GM12878 (cell line): ENCODE results near the gene SLC4A2. TPM values are rescaled to one million over a fixed set of nuclear protein-coding genes. Genes with fewer than 3 reads are reported as not detected.

Experiments used
- ATAC-seq: fragments of 200-7000 bp; cut with Tn5 transposase; 3 replicates; pipeline ENCODE4 v1.9.1; 2020; ENCODE audit warnings: mild to moderate bottlenecking, moderate library complexity
- BruUV-seq: library from RNA; stranded (reverse); fragments of 400-500 nt; replicated peaks from 2 replicates; lab custom pipeline; 2021; lab: Mats Ljungman, UMichigan
- CTCF ChIA-PET: fragments of 300-600 bp; sonication (Branson Sonifier 250); formaldehyde crosslinking; extraction: SDS; loops from one replicate; lab custom pipeline; 2021; ENCODE audit warnings: inconsistent platforms; lab: Yijun Ruan, JAX
- POLR2A ChIA-PET: fragments of 350-600 bp; formaldehyde crosslinking; extraction: SDS; loops from one replicate; lab custom pipeline; 2021; ENCODE audit warnings: inconsistent platforms; lab: Charles Lee
- RAD21 ChIA-PET: fragments of 300-600 bp; sonication (Branson Sonifier 250); formaldehyde crosslinking; loops from one replicate; lab custom pipeline; 2023; ENCODE audit warnings: antibody characterized with exemption; ENCODE audit not compliant: unreplicated experiment; lab: Charles Lee
- SMC1A ChIA-PET: fragments of 300-600 bp; sonication (Branson Sonifier 250); formaldehyde crosslinking; loops from one replicate; lab custom pipeline; 2023; ENCODE audit not compliant: unreplicated experiment, uncharacterized antibody; lab: Charles Lee
- DNase-seq: peaks from one replicate; pipeline ENCODE4 v3.0.0-alpha.2; 2011; ENCODE audit warnings: low read depth, low spot score
- FAIRE-seq: peaks from 3 replicates; lab custom pipeline; 2011; peaks lifted over from hg19 to GRCh38; lab: Jason Lieb, UNC
- H2AFZ ChIP-seq: 2 replicates; pipeline ENCODE4 v1.6.0; 2011; ENCODE audit warnings: low read depth, low read length, control low read depth; ENCODE audit not compliant: control insufficient read depth
- H3K27ac ChIP-seq: 2 replicates; pipeline ENCODE4 v1.5.1; 2011; ENCODE audit warnings: control low read depth; ENCODE audit not compliant: control insufficient read depth, insufficient read depth
- H3K27me3 ChIP-seq, 2 experiments: replicated peaks in 1 of 2; 2 replicates each; pipeline versions ENCODE4 v1.6.0 to v1.6.1; 2011; ENCODE audit warnings: low read length in 1 of 2; ENCODE audit not compliant: control insufficient read depth in 2 of 2, insufficient read depth in 2 of 2
- H3K36me3 ChIP-seq, 2 experiments: 2 replicates each; pipeline ENCODE4 v1.5.1; 2011; ENCODE audit warnings: low read length in 1 of 2; ENCODE audit not compliant: control insufficient read depth in 2 of 2, insufficient read depth in 2 of 2
- H3K4me1 ChIP-seq: 2 replicates; pipeline ENCODE4 v1.6.1; 2011; ENCODE audit warnings: mild to moderate bottlenecking, low read length, moderate library complexity, mixed read lengths; ENCODE audit not compliant: control insufficient read depth, insufficient read depth
- H3K4me2 ChIP-seq: 2 replicates; pipeline ENCODE4 v1.6.0; 2011; ENCODE audit warnings: control low read depth; ENCODE audit not compliant: control insufficient read depth, insufficient read depth
- H3K4me3 ChIP-seq: fragments of 200-600 bp; sonication (generic); 2 replicates; pipeline ENCODE4 v1.5.1; 2016
- H3K79me2 ChIP-seq: 2 replicates; pipeline ENCODE4 v1.6.0; 2011; ENCODE audit warnings: low read length; ENCODE audit not compliant: control insufficient read depth, insufficient read depth
- H3K9ac ChIP-seq: 2 replicates; pipeline ENCODE4 v1.8.0; 2011; ENCODE audit warnings: low read length, control low read depth, mixed read lengths; ENCODE audit not compliant: control insufficient read depth, insufficient read depth
- H3K9me3 ChIP-seq: replicated peaks from 3 replicates; pipeline ENCODE4 v1.5.1; 2011; ENCODE audit warnings: mild to moderate bottlenecking, low read length; ENCODE audit not compliant: control insufficient read depth, insufficient read depth
- H4K20me1 ChIP-seq: 2 replicates; pipeline ENCODE4 v1.6.0; 2011; ENCODE audit not compliant: control insufficient read depth, insufficient read depth
- ATF2 ChIP-seq: IDR thresholded peaks from 2 replicates; pipeline ENCODE4 v1.6.1; 2012; ENCODE audit warnings: low read length, inconsistent platforms
- BRCA1 ChIP-seq: IDR thresholded peaks from 2 replicates; pipeline ENCODE4 v1.6.1; 2011; ENCODE audit warnings: low read depth, low read length, improper control_type of control experiment
- E2F4 ChIP-seq: IDR thresholded peaks from 2 replicates; pipeline ENCODE4 v1.6.1; 2012; ENCODE audit warnings: low read depth, low read length, improper control_type of control experiment
- HSF1 ChIP-seq: fragments of 150-350 bp; IDR thresholded peaks from 2 replicates; pipeline ENCODE4 v1.6.1; 2014; ENCODE audit warnings: mild to moderate bottlenecking, low read depth, low read length
- JUND ChIP-seq: IDR thresholded peaks from 2 replicates; pipeline ENCODE4 v1.6.1; 2012; ENCODE audit warnings: low read depth, mild to moderate bottlenecking, low read length, improper control_type of control experiment, moderate library complexity
- NFYB ChIP-seq: IDR thresholded peaks from 2 replicates; pipeline ENCODE4 v1.6.1; 2011; ENCODE audit warnings: low read depth, mild to moderate bottlenecking, low read length, improper control_type of control experiment, moderate library complexity; ENCODE audit not compliant: insufficient read depth
- RAD51 ChIP-seq: fragments of 450-650 bp; IDR thresholded peaks from 2 replicates; pipeline ENCODE4 v1.6.1; 2016; ENCODE audit warnings: moderate library complexity, mild to moderate bottlenecking, inconsistent platforms
- RFX5 ChIP-seq: IDR thresholded peaks from 2 replicates; pipeline ENCODE4 v1.6.1; 2011; ENCODE audit warnings: low read depth, low read length, improper control_type of control experiment
- TBL1XR1 ChIP-seq: IDR thresholded peaks from 2 replicates; pipeline ENCODE4 v1.6.1; 2012; ENCODE audit warnings: low read depth, low read length, improper control_type of control experiment
- ZBTB11 ChIP-seq: fragments of 450-650 bp; formaldehyde crosslinking; IDR thresholded peaks from 2 replicates; pipeline ENCODE4 v1.5.0; 2022; ENCODE audit warnings: mild to moderate bottlenecking, missing genetic modification characterization
- ZNF274 ChIP-seq: IDR thresholded peaks from one replicate; pipeline ENCODE4 v1.8.0; 2011; ENCODE audit not compliant: insufficient read length, insufficient read depth
- ZNF687 ChIP-seq: fragments of 450-650 bp; IDR thresholded peaks from 2 replicates; pipeline ENCODE4 v1.6.1; 2017; ENCODE audit warnings: mild to moderate bottlenecking, moderate library complexity
- WGBS: methylation state at CpG from one replicate; pipeline ENCODE4 v1.1.6; 2016; ENCODE audit warnings: low lambda C conversion rate; ENCODE audit not compliant: insufficient replicate concordance, insufficient coverage; ENCODE audit errors: missing lambda C conversion rate; 5-methylcytosine and 5-hydroxymethylcytosine counted together
- in situ Hi-C: fragments of 300-500 bp; cut with MboI; formaldehyde crosslinking; loops from 9 replicates; pipeline ENCODE4 v1.14.3; 2018; ENCODE audit warnings: mixed read lengths
- intact Hi-C: fragments of 100-400 bp; cut with micrococcal nuclease; formaldehyde crosslinking; loops from one replicate; pipeline ENCODE4 v1.14.2; 2022; ENCODE audit not compliant: unreplicated experiment
- polyA plus RNA-seq, 11 experiments: library from polyadenylated mRNA; depleted of rRNA in 4 of 11; unstranded in 6 of 11; stranded (reverse) in 5 of 11; fragments of >200 nt; fragmentation: Nextera tagmentation in 4 of 11; fragmentation: Illumina TruSeq in 1 of 11; extraction: Ambion mirVana in 4 of 11; extraction: Trizol in 1 of 11; gene quantifications; 1 replicate in 1 of 11; 2 replicates in 10 of 11; pipeline versions ENCODE4 v1.2.1 to v1.2.3, GENCODE V29; 2011 to 2016; ENCODE audit warnings: inconsistent platforms in 2 of 11, missing spikeins in 2 of 11, low read depth in 1 of 11
- total RNA-seq, 4 experiments: library from RNA; depleted of rRNA in 3 of 4; stranded (reverse); fragments of >200 nt in 3 of 4; fragmentation: Illumina TruSeq in 1 of 4; extraction: Trizol in 1 of 4; gene quantifications; 2 replicates each; pipeline versions ENCODE4 v1.2.1 to v1.2.3, GENCODE V29; 2013 to 2021

Gene SLC4A2
- total and polyA plus RNA-seq, 10 of the 15 experiments (the other 5 are each of a cell fraction or from before 2014, with no cell fraction given) = 2.7 to 78.6 (median 30.1) TPM

GRCh38 chr7:151016942-151017341 lies 42.4 kb upstream of the SLC4A2 start:
- RAD21 ChIA-PET = no interaction called here
- ATAC-seq (no peak), DNase-seq (no peak), FAIRE-seq (no peak)
- no peak overlapping the region for H3K4me3 ChIP-seq
- no peaks in the 10 kb centered on the region for H3K79me2 ChIP-seq
- no peak overlapping the region for H3K27ac ChIP-seq
- CTCF ChIA-PET = interaction anchor here (1.1 to 1.9 kb wide), 3 partner anchors 11 to 54 kb away, joined by 4 to 5 read pairs (median 4); partner anchors contain the start of gene ABCB8
- in situ Hi-C loops (no loop called here), intact Hi-C loops (no loop called here)
- H4K20me1 ChIP-seq = no peaks in the 10 kb centered on the region
- SMC1A ChIA-PET = no interaction called here
- no peak overlapping the region for H3K9ac ChIP-seq
- no peak overlapping the region for H2AFZ ChIP-seq
- POLR2A ChIA-PET = no interaction called here
- H3K4me1 ChIP-seq = peaks cover 9% of the 10 kb centered on the region
- no TSS peak for BruUV-seq
- WGBS = 70% methylated on average over 15 of the region's 15 CpGs
- H3K36me3 ChIP-seq = no peaks in the 10 kb centered on the region
- peaks cover 8 to 10% of the 10 kb centered on the region in 2 experiments; a peak in 3 of 4 replicates for H3K27me3 ChIP-seq
- H3K9me3 ChIP-seq = no peaks in the 10 kb centered on the region
- H3K4me2 ChIP-seq = no peak overlapping the region
- TF ChIP-seq NFYB (no peak), ZBTB11 (CRISPR knock-in tag) (no peak), RAD51 (no peak), ATF2 (no peak), RFX5 (no peak), TBL1XR1 (no peak), HSF1 (no peak), BRCA1 (no peak), E2F4 (no peak), ZNF687 (no peak), ZNF274 (no peak), JUND (no peak)
